Thyroid gland (tissue), 4 donors: ENCODE data around the gene PRDM1.

ENCODE experiments used
- CTCF ChIP-seq, 6 experiments: fragments of 200-600 bp in 3 of 6; fragments of 450-650 bp in 3 of 6; sonication (generic) in 3 of 6; IDR thresholded peaks; one replicate each; pipeline ENCODE4 v1.5.1; 2016 to 2019; ENCODE audit warnings: antibody characterized with exemption in 6 of 6, mild to moderate bottlenecking in 2 of 6, inconsistent platforms in 1 of 6, moderate library complexity in 1 of 6
- POLR2A ChIP-seq, 2 donors: fragments of 450-650 bp; IDR thresholded peaks; one replicate each; pipeline ENCODE4 v1.6.1; 2017; ENCODE audit warnings: antibody characterized with exemption in 2 of 2, mild to moderate bottlenecking in 2 of 2, moderate library complexity in 1 of 2

GRCh38 chr6:106076139-106076538 lies 10.0 kb upstream of the PRDM1 start:
- TF ChIP-seq CTCF (IDR thresholded peaks at IDR 0.05) (no peak), POLR2A (IDR thresholded peaks at IDR 0.05) (no peak)
